Smooth muscle cell (in vitro differentiated cells): ENCODE data around the gene MLLT6. TPM values are rescaled to one million over a fixed set of nuclear protein-coding genes. Genes with fewer than 3 reads are reported as not detected.

Experiments used
- DNase-seq: peaks from one replicate; lab custom pipeline; 2025; ENCODE audit not compliant: unreplicated experiment; lab: John Stamatoyannopoulos, UW
- H2AFZ ChIP-seq: fragments of 200-600 bp; sonication (generic); 2 replicates; pipeline ENCODE4 v1.6.0; 2016; ENCODE audit warnings: antibody characterized with exemption, low read depth, mild to moderate bottlenecking
- H3F3A ChIP-seq: fragments of 200-600 bp; sonication (generic); 2 replicates; pipeline ENCODE4 v1.6.0; 2017; ENCODE audit warnings: antibody characterized with exemption, low read depth
- H3K27ac ChIP-seq: fragments of 200-600 bp; sonication (generic); 2 replicates; pipeline ENCODE4 v1.5.1; 2016; ENCODE audit warnings: low read depth, mild to moderate bottlenecking
- H3K27me3 ChIP-seq: fragments of 200-600 bp; sonication (generic); 2 replicates; pipeline ENCODE4 v1.6.1; 2016; ENCODE audit warnings: low read depth, mild to moderate bottlenecking
- H3K36me3 ChIP-seq: fragments of 200-600 bp; sonication (generic); 2 replicates; pipeline ENCODE4 v1.5.1; 2016; ENCODE audit warnings: low read depth
- H3K4me1 ChIP-seq: fragments of 200-600 bp; sonication (generic); 2 replicates; pipeline ENCODE4 v1.5.1; 2016; ENCODE audit warnings: low read depth
- H3K4me2 ChIP-seq: fragments of 200-600 bp; sonication (generic); 2 replicates; pipeline ENCODE4 v1.6.0; 2016; ENCODE audit warnings: mild to moderate bottlenecking
- H3K4me3 ChIP-seq: fragments of 200-600 bp; sonication (generic); 2 replicates; pipeline ENCODE4 v1.5.1; 2016; ENCODE audit warnings: mild to moderate bottlenecking
- H3K79me2 ChIP-seq: fragments of 200-600 bp; sonication (generic); 2 replicates; pipeline ENCODE4 v1.6.0; 2016; ENCODE audit warnings: low read depth, mild to moderate bottlenecking
- H3K9ac ChIP-seq: fragments of 200-600 bp; sonication (generic); 2 replicates; pipeline ENCODE4 v1.6.0; 2016; ENCODE audit warnings: low read depth
- H3K9me3 ChIP-seq: fragments of 200-600 bp; sonication (generic); replicated peaks from 2 replicates; pipeline ENCODE4 v1.5.1; 2016; ENCODE audit warnings: low read depth
- H4K20me1 ChIP-seq: fragments of 200-600 bp; sonication (generic); 2 replicates; pipeline ENCODE4 v1.6.0; 2016; ENCODE audit warnings: low read depth
- CTCF ChIP-seq: fragments of 200-600 bp; sonication (generic); IDR thresholded peaks from 2 replicates; pipeline ENCODE4 v1.5.1; 2017; ENCODE audit warnings: borderline replicate concordance, mild to moderate bottlenecking, antibody characterized with exemption; ENCODE audit not compliant: insufficient read depth, poor library complexity, severe bottlenecking
- WGBS: methylation state at CpG from one replicate; pipeline ENCODE4 v1.1.7; 2016; ENCODE audit warnings: low lambda C conversion rate; 5-methylcytosine and 5-hydroxymethylcytosine counted together
- polyA plus RNA-seq: library from polyadenylated mRNA; unstranded; fragments of >200 nt; fragmentation: Nextera tagmentation; extraction: Ambion mirVana; gene quantifications from 2 replicates; pipeline ENCODE4 v1.2.1, GENCODE V29; 2016
- total RNA-seq: library from RNA; depleted of rRNA; stranded (reverse); fragments of >200 nt; gene quantifications from 2 replicates; pipeline ENCODE4 v1.2.3, GENCODE V29; 2014

MLLT6 gene
- total and polyA plus RNA-seq, 2 experiments from 2014 or later: 4.6 to 11.2 TPM

GRCh38 chr17:38729886-38730525, 24.9 kb downstream of the MLLT6 start, which contains the start of gene CISD3:
TSS of gene CISD3 (plus strand) at chr17:38730341. CDS start at chr17:38730359, 18 bp downstream.
- 1% methylated on average over 24 of the region's 92 CpGs for WGBS
- H3K4me2 ChIP-seq: peak within 1 kb of the TSS; percentile 89
- H3K9me3 ChIP-seq: no peaks in the 10 kb centered on the region
- TF ChIP-seq CTCF: peak; percentile 68
- H3K4me1 ChIP-seq: peaks cover 5% of the 10 kb centered on the region
- no peak within 1 kb of the TSS for H3K27ac ChIP-seq
- no peaks in the 10 kb centered on the region for H3K27me3 ChIP-seq
- H3K79me2 ChIP-seq: no peaks in the 10 kb centered on the region
- peak within 1 kb of the TSS; percentile 60 for H3K9ac ChIP-seq
- peak; percentile 38 for DNase-seq
- peak within 1 kb of the TSS; percentile 31 for H2AFZ ChIP-seq
- H3F3A ChIP-seq: peaks cover 12% of the 10 kb centered on the region
- peak within 1 kb of the TSS; percentile 72 for H3K4me3 ChIP-seq
- H4K20me1 ChIP-seq: peaks cover 12% of the 10 kb centered on the region
- H3K36me3 ChIP-seq: no peaks in the 10 kb centered on the region

GRCh38 chr17:38730526-38731379, 25.7 kb downstream of the MLLT6 start:
- H3K4me2 ChIP-seq: peak overlapping the region; percentile 89
- no peaks in the 10 kb centered on the region for H3K36me3 ChIP-seq
- H3F3A ChIP-seq: peaks cover 12% of the 10 kb centered on the region
- no peak overlapping the region for H3K9ac ChIP-seq
- H3K79me2 ChIP-seq: no peaks in the 10 kb centered on the region
- peak; percentile 38 for DNase-seq
- 32% methylated on average over 27 of the region's 27 CpGs for WGBS
- TF ChIP-seq CTCF: no peak
- H3K4me1 ChIP-seq: peaks cover 5% of the 10 kb centered on the region
- peaks cover 20% of the 10 kb centered on the region for H4K20me1 ChIP-seq
- H3K9me3 ChIP-seq: no peaks in the 10 kb centered on the region
- no peak overlapping the region for H3K27ac ChIP-seq
- H2AFZ ChIP-seq: peak overlapping the region; percentile 31
- no peaks in the 10 kb centered on the region for H3K27me3 ChIP-seq
- peak overlapping the region; percentile 72 for H3K4me3 ChIP-seq

- Histone ChIP-seq H3K9ac (no peak overlapping the region), H3K4me3 (peak overlapping the region; percentile 72), H3K9me3 (no peaks in the 10 kb centered on the region), H3F3A (peaks cover 12% of the 10 kb centered on the region), H3K4me2 (no peak overlapping the region), H3K27ac (no peak overlapping the region), H3K4me1 (peaks cover 5% of the 10 kb centered on the region), H3K27me3 (no peaks in the 10 kb centered on the region), H3K79me2 (no peaks in the 10 kb centered on the region), H2AFZ (no peak overlapping the region), H3K36me3 (no peaks in the 10 kb centered on the region), H4K20me1 (peaks cover 23% of the 10 kb centered on the region)
- 85% methylated on average over 8 of the region's 8 CpGs for WGBS
- DNase-seq: no peak
- TF ChIP-seq CTCF: no peak
Observed at GRCh38 chr17:38731526-38732294, 26.6 kb downstream of the MLLT6 start.
